Posterior cingulate gyrus (tissue), 11 donors: Measurements from ENCODE around the gene PLIN3.
"Not testable (repeated sequence)": the region's sequence is repeated elsewhere in the genome, so short reads cannot be mapped to it uniquely, and the experiment has no call there.

Source experiments
- DNase-seq, 10 donors: peaks; one replicate each; pipeline versions ENCODE4 v3.0.0 to v3.0.0-alpha.2; 2020 to 2021; ENCODE audit warnings: mixed read lengths in 3 of 10
- intact Hi-C: fragments of 100-400 bp; cut with DNase I; formaldehyde crosslinking; loops from one replicate; pipeline ENCODE4 v1.15.1; 2023

PLIN3 gene

GRCh38 chr19:4816202-4816949, 51.1 kb downstream of the PLIN3 start:
- intact Hi-C loops = no loop called here
- DNase-seq = peak in 2 of 10 donors; percentile 85 to 89

- intact Hi-C loops = no loop called here
Observed at GRCh38 chr19:4815426-4816201, 51.9 kb downstream of the PLIN3 start.

DNA sequence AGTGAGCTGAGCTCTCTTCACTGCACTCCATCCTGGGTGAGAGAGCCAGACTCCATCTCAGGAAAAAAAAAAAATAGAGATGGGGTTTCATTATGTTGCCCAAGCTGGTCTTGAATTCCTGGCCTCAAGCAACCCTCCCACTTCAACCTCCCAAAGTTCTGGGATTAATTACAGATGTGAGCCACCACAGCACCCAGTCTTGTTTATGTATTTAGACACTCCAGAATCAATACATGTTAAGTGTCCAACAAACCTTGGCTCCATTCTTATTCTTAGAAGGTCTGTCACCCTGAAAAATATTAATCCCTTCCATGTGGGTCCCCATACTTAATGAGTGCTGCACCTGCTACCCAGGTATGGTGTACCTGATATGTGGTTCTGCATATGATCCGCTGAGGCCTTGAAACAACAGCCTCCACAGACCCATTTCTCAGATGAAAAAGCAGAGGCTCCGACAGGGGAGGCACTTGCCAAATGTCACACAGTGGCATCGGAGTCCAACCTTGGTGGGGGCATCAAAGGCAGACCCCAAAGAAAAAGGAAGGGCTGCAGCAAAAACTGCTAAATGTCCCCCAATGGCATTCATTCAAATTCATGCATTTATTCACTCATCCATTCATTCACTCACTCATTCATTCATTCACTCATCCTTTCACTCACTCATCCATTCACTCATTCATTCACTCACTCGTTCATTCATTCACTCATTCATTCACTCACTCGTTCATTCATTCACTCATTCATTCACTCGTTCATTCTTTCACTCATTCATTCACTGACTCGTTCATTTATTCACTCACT, 52.6 kb downstream of the PLIN3 start:
- no peak for DNase-seq
- intact Hi-C loops = no loop called here

More at GRCh38 chr19:4815426-4816201, 51.9 kb downstream of the PLIN3 start:
- peak; percentile 84 to 98 (median 92) for DNase-seq

GRCh38 chr19:4811328-4812131, 55.9 kb downstream of the PLIN3 start:
- DNase-seq = peak; percentile 52 to 96 (median 82)
- intact Hi-C loops = loop anchor here (2.0 kb wide), 1 partner anchor 219 kb away; no protein-coding TSS in a partner anchor

- intact Hi-C loops = no loop called here
- DNase-seq = peak in 4 of 10 donors; percentile 26 to 91 (median 35)
Observed at GRCh38 chr19:4807188-4807587, 60.3 kb downstream of the PLIN3 start.

DNA sequence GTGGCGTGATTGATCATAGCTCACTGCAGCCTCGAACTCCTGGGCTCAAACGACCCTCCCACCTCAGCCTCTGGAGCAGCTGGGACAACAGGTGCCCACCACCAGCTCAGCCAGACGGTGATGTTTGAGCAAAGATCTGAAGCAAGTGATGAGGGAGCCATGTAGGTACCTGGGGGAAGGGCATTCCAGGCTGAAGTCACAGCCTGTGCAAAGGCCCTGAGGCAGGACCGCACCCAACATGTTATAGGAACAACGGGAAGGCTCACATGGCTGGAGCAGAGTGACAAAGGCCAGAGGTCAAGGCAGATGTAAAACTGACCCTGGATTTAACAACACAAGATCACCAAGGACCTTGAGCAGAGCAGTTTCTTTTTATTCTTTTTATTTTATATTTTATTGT, 61.1 kb downstream of the PLIN3 start:
- DNase-seq = no peak
- intact Hi-C loops = no loop called here

DNA sequence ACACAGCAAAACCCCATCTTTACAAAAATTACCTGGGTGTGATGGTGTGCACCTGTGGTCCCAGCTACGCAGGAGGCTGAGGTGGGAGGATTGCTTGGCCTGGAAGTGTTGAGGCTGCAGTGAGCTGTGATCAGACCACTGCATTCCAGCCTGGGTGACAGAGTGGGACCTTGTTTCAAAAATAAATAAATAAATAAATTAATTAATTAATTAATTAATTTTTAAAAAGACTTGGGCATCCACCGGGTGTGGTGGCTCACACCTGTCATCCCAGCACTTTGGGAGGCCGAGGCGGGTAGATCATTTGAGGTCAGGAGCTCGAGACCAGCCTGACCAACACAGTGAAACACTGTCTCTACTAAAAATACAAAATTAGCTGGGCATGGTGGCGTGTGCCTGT, 62.3 kb downstream of the PLIN3 start:
- intact Hi-C loops, DNase-seq: not testable (repeated sequence)

GRCh38 chr19:4803736-4804695, 63.5 kb downstream of the PLIN3 start:
- peak in 8 of 10 donors; percentile 48 to 92 (median 60) for DNase-seq
- intact Hi-C loops = no loop called here

DNA sequence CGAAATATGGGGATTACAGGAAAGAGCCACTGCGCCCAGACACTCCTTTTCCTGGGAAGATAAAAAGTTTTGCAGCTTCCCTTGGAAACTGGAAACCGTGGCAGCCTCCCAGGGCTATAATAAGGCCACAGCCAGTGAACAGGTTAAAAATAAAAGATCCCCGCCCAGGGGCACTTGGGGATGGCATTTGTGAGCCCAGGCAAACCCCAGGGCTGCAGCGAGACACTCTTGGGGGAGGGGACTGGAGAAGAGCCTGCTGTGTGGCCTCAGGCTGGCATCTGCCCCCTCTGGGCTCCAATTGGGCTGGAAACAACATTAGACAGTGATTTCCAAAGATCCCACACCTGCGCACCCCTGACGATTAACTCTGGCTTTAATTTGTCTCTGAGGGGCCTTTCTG, 64.8 kb downstream of the PLIN3 start:
- no peak for DNase-seq
- intact Hi-C loops = no loop called here

GRCh38 chr19:4801085-4801619, 66.3 kb downstream of the PLIN3 start:
- DNase-seq = no peak
- intact Hi-C loops = no loop called here

- no peak for DNase-seq
- intact Hi-C loops = no loop called here
Observed at GRCh38 chr19:4800591-4801081, 66.8 kb downstream of the PLIN3 start.

GRCh38 chr19:4795400-4795799, 72.1 kb downstream of the PLIN3 start:
- intact Hi-C loops = no loop called here
- DNase-seq = no peak

GRCh38 chr19:4794971-4795370, 72.5 kb downstream of the PLIN3 start:
- DNase-seq = no peak
- intact Hi-C loops = no loop called here

GRCh38 chr19:4793278-4793677, 74.2 kb downstream of the PLIN3 start:
- DNase-seq, intact Hi-C loops: not testable (repeated sequence)

- intact Hi-C loops, DNase-seq: not testable (repeated sequence)
Observed at GRCh38 chr19:4792866-4793195, 74.6 kb downstream of the PLIN3 start.

GRCh38 chr19:4792019-4792865, 75.2 kb downstream of the PLIN3 start:
- intact Hi-C loops = not testable (repeated sequence)
- peak in 1 of 10 donors; percentile 88 for DNase-seq
